Activated naive CD8-positive, alpha-beta T cell treated with anti-CD3 and anti-CD28 coated beads, Interleukin-2, amount 50 U/mL, for 16 hours (primary cell): ENCODE data around the gene SMARCA4.
A peak's percentile ranks its signal among the peaks of the same experiment; 100 is the strongest.

Experiments
- DNase-seq: peaks from one replicate; pipeline ENCODE4 v3.0.0-alpha.2; 2020; ENCODE audit warnings: low read depth, low spot score

The SMARCA4 gene

DNA sequence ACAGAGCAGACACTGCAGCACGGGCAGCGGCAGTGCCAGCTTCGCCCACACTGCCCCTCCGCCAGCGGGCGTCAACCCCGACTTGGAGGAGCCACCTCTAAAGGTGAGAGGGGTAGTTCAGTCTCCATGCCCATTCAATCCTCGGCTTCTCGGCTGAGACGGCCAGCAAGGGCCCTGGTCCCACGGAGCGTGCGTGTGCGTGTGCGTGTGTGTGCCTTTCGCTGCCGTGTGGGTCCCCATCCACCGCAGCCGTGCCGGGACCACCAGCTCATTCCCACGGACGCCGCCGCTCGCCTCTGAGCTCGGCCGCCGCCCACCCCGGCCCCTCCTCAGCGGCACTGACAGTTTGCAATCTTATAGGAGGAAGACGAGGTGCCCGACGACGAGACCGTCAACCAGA lies 72.9 kb downstream of the SMARCA4 start:
- DNase-seq = no peak

DNA sequence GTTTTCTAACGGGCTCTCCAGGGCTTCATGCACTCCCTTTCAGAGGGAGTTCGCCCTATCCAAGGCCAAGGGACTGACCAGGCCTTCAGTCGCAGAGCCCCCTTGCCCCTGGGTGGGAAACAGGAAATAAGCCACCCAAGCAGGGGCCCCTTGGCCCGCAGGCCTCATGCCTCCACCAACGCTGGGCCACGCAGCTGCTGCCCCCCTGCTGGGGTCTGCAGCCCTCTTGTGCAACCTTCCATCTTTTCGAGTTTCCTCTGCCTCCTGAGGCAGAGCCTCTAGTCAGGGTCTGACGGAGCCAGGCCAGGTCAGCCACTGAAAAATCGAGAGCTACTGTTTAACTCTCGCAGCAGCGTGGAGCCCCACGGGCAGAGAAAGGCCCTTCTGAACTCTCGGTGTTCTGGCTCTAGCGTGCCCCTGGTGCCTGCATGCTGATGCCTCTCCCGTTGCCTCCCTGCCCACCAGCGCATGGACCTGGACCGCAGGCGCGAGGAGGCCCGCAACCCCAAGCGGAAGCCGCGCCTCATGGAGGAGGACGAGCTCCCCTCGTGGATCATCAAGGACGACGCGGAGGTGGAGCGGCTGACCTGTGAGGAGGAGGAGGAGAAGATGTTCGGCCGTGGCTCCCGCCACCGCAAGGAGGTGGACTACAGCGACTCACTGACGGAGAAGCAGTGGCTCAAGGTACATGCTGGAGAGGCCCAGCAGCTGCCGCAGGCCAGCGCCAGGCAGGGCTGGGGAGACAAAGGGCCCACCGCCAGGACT lies 73.8 kb downstream of the SMARCA4 start:
- DNase-seq = no peak

DNA sequence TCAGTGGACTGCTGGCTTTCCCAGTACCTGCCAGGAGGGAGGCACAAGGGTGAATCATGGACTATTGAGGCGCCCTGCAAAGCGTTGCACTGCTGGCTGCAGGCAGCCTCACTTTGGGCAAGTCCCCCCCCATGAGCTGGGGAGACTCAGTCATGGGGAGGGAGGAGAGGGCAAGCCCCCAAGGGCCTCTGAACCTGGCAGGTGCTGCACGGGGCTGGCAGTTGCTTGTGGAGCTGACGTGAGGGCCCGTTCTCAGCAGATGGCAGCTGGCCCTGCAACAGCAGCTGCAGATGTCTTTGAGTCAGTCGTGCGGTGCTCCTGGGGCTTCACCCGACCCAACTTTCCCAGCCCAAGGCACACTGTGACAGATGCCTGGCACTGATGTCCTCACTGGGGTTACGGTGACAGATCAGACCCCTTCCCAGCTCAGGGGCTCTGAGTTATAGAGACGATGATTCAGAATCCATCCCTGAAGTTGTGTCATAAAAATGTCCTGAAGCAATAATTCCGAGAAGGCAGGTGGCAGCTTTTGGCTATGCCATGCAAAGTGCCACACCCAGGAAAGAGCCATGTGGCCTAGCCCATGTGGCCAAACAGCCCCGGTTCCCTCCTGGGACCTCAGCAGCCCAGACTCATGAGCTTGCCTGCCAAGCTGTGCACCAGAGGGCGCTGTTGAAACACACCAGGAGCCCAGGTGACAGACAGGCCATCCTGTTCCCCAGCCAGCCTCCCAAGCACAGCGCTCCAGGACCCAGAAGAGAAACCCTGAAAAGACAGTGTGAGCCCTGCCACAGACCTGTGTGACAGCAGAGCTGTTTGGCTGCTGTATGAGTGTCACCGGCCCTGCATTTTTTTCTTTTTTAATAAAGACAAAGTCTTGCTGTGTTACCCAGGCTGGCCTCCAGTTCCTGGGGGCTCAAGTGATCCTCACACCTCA lies 74.9 kb downstream of the SMARCA4 start:
- peak; percentile 70 for DNase-seq

DNA sequence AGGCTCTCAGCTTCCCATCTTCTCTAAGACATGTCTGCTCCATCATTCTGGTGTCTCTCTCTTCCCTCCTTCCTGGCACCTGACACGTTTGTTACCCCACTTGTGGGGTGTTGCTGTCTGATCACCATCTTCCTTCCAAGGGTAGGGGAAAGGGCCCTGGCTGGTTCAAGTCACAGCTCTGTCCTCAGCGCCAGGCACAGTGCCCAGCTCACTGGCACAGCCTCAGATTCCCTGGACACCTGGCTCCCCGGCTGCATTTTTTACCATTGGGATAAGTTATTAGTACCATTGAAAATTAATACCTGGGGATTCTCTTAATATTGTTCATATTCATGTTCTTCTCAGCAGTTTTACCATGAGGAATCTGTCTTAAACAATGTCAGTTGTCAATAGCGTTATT lies 77.7 kb downstream of the SMARCA4 start:
- no peak for DNase-seq

DNA sequence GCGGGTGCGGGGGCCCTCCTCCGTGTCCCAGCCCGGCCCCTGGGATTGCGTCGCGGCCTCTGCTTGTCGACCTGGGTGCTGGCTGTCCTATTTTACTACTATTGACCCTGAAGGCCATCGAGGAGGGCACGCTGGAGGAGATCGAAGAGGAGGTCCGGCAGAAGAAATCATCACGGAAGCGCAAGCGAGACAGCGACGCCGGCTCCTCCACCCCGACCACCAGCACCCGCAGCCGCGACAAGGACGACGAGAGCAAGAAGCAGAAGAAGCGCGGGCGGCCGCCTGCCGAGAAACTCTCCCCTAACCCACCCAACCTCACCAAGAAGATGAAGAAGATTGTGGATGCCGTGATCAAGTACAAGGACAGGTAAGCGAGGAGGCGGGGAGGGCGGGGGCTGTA lies 80.4 kb downstream of the SMARCA4 start:
- DNase-seq = no peak

DNA sequence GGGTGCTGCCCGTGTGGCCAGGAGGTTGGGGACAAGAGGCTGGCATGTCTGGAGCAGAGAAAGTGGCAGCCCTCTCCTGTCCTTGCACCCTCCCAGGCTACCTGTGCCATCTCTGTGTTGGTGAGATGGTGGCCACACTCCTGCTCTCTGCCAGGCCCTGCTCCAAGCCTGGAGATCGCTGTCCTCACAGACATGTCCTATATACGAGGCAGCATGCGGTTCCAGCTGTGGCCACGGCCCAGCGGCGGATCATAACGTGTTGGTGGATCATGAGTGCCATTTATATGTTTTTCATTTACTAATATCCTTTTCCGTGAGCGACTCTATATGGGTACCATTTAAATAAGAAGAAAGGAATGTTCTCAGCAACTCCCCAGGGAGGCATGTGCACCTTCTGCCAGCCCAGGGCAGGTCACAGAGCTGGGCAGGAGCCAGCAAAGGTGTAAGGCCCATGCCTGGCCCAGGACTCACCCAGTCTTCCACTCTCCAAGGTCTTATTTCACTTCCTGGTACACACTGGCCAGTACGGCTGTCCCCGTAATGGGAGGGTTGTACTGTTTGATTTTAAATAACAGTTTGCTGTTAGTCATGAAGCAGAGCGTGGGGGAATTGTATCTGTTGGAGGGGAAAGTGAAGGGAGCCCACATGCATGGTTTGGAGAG lies 81.3 kb downstream of the SMARCA4 start:
- DNase-seq = no peak

DNA sequence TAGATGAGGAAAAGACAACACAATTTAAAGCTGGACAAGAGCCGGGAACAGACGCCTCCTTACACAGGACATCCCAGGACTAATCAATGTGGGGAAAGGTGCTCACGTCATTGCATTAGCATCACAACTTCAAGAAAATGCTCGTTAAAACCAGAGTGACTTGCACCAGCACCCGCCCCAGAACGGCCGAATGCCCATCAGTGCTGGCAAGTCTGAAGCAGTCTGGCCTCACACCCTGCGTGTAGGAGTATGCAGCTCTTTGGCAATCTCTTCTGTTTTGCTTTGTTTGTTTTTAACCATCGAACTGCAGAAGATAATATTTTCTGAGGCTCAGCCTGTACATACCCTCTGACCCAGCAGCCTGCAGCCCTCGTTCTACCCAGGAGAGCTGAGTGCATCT lies 83.6 kb downstream of the SMARCA4 start:
- DNase-seq = no peak

DNA sequence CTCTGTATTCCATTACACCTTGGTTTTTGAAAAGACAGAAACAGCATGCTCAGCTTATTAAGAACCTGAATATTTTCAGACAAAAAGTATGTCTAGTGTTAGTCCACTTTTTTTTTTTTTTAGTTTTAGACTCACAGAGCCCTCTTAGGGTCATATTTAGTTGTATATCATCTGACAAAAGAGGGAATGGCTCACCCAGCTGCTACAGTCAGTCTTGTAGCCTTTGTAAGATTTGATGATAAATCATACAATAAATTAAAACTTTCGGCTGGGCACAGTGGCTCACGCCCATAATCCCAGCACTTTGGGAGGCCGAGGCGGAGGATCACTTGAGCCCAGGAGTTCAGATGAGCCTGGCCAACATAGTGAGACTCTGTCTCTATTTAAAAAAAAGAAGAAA lies 84.7 kb downstream of the SMARCA4 start:
- DNase-seq = no peak

DNA sequence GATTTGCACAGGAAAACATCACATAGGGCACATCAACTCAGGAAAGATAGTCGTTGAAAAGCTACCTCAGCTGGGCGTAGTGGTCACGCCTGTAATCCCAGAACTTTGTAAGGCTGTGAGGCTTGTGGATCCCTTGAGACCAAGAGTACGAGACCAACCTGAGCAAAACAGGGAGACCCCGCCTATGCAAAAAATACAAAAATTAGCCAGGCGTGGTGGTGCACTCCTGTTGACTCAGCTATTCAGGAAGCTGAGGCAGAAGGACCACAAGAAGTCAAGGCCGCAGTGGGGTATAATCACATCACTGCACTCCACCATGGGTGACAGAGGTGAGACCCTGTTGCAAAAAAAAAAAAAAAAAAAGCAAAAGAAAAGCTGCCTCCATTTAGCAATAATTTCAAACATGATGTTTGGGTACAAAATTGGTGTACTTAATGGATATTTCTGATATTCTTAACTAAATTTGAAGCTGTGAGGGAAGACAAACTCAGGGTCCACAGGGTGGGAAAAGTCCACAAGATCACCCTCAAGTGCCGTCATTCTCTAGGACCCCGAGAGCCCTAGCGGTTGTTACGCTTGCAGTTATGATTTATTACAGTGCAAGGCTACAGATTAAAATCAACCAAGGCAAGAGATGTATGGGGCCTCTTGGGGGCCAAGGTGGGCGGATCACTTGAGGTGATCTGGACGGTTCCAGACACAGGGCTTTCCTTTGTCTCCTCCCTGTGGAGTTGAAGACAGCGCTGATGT lies 86.0 kb downstream of the SMARCA4 start:
- no peak for DNase-seq

DNA sequence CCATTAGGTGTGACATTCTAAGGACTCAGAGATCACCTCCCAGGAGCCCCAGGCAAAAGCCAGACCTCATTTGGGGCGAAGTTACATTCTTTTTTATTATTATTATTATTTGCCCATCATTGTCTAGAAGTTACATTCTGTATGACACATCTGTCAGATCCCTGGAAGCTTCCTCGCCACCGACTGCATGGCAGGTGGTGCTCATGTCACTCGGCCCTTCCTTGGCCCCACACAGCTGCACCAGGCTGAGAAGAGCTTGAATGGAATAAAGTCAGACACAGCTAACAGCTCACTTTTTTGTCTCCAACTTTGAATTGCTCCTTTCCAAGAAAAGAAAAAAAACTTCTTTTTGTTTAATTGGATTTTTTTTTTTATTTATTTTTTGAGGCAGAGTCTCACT lies 87.0 kb downstream of the SMARCA4 start:
- DNase-seq = no peak

DNA sequence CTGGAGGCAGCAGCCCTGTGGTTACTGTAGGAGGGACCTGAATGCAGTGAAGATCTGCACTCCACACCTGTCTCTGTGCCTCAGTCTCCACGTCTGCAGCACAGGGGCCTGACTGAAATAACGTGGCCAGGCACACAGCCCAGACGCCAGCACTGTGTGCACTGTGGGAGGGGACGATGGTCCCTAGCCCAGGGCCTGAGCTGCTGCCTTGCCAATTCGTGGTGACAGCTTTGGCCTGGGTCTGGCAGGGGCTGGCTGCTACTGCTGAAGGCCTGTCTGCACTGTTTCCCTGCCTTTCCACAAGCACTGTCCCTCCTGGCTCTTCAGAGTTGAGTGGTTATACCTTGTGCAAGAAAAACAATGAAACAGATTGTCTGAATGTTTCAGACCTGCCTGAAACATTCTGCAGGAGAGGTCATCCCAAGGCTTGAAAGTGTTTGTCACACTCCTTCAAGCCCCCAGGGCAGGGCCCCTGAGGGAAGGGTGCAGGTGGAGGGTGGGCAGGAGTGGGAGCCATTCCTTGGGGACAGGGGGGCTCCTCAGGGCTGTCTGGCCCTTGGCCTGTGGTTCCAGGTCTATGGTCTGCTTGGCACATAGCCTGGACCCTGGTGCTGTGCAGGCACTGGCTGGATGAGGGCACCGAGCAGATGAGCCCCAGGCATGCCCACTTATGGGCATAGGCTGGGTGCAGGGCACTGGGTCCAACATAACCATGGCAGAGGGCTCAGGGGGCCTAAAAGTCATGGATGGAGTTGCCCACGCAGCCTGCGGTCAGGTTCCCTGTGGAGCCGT lies 89.7 kb downstream of the SMARCA4 start:
- DNase-seq = no peak

DNA sequence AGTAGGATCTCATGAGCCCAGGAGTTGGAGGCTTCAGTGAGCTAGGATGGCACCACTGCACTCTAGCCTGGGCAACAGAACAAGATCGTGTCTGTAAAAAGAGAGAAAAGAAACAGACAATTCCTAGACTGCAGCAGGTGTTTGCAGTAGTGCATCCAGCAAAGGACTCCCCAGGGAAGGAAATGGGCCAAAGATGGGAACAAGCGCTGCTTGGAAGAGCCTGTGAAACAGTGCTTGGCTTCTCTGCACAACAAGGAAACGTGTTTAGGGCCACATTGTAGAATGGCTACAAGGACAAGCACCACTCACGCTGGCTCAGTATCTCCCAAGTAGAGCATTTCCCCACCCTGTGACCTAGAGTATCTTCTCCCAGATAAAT lies 93.0 kb downstream of the SMARCA4 start:
- DNase-seq = no peak

DNA sequence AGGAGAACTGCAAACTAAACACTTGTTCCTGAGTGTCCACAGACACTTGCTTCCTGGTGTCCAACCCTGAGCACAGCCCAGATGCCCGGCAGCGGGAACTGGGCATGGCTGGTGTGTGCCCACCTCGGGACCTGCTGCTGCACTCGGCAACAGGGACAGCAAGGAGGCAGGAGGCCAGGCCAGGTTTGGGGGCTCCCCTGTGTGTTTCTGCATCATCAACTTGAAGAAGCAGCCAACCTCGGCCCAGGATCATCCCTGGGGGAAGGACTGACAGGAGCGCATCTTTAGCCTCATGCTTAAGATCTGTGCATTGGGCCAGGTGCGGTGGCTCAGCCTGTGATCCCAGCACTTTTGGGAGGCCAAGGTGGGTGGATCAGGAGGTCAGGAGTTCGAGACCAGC lies 93.4 kb downstream of the SMARCA4 start:
- no peak for DNase-seq

DNA sequence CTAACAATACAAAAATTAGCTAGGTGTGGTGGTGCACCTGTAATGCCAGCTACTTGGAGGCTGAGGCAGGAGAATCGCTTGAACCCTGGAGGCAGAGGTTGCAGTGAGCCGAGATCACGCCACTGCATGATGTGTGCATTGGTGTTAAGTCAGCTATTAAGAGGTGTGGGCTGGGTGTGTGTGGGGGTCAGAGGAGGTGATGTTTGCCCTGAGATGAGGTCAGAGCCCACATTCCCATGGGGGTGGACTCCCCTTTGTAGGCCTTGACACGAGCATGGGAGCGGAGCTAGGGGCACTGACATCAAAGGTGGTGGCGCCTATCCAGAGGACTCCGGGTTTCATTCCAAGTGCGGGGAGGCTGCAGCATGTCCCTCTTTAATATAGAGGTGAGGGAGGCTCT lies 93.8 kb downstream of the SMARCA4 start:
- no peak for DNase-seq

DNA sequence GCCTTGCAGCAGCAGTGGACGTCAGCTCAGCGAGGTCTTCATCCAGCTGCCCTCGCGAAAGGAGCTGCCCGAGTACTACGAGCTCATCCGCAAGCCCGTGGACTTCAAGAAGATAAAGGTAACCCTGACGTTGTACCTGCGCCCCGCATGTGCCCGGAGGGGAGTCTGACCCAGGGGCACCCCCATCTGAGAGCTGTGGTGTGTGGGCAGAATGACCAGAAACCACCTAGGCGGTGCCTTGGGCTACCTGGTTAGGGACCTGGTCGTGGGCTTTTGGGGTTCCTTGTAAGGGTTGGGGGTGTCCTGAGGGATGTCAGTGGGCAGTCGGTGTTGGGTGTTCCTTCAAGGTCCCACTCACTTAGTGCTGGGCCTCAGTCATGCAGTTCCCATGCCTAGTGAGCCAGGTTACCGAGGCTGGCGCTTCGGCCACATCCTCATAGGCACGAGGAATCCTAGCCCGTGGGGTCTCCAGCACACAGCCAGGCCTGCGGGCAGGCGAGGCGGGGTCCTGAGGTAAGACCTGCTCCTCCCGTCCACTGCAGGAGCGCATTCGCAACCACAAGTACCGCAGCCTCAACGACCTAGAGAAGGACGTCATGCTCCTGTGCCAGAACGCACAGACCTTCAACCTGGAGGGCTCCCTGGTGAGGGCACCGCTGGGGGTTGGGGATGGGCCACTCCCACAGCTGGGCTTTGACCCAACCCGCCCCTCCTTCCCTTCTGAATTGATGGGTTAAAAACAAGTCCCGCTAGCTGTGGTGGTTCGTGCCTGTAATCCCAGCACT lies 97.6 kb downstream of the SMARCA4 start:
- no peak for DNase-seq

DNA sequence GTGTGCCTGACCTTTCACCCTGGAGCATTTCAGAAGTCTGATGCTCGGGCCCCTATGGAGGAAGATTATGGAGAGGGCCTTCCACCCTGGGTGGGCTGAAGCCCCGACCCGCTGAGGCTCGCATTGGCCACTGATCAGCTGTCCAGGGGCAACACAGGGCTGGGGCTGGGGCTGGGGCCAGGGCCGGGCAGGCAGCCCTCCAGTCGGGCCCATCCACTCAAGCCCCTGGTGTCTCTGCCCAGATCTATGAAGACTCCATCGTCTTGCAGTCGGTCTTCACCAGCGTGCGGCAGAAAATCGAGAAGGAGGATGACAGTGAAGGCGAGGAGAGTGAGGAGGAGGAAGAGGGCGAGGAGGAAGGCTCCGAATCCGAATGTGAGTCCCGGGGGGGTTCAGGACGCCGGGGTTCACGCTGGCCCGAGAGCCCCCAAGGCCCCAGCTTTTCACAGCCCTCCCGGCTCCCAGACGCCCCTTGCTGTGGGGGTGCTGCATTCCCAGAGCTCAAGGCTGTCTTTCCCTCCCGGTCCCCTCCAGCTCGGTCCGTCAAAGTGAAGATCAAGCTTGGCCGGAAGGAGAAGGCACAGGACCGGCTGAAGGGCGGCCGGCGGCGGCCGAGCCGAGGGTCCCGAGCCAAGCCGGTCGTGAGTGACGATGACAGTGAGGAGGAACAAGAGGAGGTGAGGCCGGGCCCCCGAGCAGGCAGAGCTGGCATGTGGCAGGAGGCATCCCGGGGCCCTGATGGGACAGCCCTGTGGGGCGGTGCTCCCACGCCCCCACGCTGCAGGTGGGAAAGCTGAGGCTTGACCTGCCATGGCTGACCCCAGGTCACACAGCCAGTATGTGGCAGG lies 98.9 kb downstream of the SMARCA4 start:
- no peak for DNase-seq

DNA sequence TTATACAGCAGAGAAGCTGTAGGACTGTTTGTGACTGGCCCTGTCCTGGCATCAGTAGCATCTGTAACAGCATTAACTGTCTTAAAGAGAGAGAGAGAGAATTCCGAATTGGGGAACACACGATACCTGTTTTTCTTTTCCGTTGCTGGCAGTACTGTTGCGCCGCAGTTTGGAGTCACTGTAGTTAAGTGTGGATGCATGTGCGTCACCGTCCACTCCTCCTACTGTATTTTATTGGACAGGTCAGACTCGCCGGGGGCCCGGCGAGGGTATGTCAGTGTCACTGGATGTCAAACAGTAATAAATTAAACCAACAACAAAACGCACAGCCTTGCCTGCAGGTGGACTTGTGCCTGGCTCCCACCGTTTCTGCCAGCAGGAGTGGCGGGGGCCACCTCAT lies 101.1 kb downstream of the SMARCA4 start:
- DNase-seq = no peak

DNA sequence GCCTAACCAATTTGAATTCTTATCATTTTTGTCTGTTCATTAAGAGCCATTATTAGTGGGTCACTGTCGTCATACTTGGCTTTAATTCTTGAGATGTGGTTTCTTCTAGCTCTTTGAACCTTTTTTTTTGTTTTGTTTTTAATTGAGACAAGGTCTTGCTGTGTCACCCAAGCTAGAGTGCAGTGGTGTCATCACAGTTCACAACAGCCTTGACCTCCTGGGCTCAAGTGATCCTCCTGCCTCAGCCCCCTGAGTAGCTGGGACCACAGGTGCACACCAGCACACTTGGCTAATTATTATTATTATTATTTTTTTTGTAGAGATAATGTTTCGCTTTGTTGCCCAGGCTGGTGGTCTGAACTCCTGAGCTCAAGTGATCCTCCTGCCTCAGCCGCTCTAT lies 102.6 kb downstream of the SMARCA4 start:
- DNase-seq = no peak

DNA sequence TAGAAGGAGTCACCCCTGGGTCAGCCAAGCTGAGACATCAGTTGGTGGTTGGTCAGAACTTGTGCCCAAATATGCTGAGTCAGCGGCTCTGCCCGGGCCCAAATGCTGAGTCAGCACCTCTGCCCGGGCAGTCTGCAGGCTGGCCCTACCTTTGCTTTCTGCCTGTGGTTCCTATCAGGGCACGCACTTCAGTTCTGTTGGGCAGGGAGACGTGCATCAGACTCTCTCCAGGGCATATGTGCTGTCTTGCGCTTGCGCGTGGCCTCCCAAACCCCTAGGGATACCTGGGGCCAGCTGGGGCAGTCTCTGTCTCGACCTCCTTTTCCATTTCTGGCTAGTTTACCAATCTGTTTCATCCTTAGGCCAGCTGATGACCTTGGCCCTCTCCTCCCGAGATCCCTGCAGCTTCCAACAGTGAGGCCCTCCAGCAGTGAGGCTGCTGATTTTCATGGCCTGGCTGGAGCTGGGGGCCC lies 104.0 kb downstream of the SMARCA4 start:
- DNase-seq = no peak
